ENCODE results near the gene EIF4G3.

Gene EIF4G3

DNA sequence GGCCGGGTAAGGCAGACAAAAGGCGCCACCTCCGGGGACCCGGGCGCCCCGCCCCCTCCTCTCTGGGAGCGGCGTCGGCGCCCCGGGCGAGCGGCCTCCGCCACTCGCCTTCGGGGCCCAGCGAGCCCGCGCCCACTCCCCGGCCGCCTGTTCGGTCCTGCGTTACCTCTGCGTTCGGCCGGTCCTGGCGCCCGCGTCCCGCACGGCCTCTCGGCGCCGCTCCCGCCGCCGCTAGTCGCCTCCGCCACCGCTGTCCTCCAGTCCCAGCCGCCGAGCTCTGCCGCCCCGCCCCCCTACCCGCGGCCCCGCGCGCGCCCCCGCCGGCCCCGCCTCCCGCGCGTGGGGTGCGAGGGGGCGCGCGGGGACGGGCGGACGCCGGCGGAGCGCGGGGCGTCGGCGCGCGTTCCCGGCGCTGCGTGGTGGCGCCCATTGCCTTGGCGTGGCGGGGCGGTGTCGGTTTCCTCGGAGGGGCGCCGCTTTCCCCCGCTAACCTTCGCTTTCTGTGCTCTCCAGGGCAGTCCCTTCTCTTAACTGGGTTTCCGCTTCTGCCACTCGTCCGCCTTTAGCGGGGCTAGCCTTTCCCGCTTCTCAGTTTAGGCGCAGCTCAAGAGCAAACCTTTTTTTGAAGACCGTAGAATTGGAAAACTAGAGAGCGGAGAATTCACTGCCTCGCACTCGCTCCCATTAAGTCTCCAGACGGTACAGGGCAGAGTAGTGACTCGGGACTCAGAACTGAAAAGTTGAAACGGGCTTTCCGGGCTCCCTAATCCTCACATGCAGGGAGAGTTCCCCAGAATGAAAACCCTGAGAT, 389.5 kb downstream of the EIF4G3 start, which contains the start of gene HP1BP3:
TSS of gene HP1BP3 (minus strand) at position 279 of the 811 bp plus-strand sequence. CDS start 6,867 bp downstream, outside the sequence.
- Histone ChIP-seq H3K9ac (ENCODE audit: insufficient read length) (peak within 1 kb of the TSS; percentile 93), H3K27ac (peak within 1 kb of the TSS; percentile 89), H3K36me3 (ENCODE audit: insufficient read depth, low read length) (no peaks in the 10 kb centered on the region), H3K9me3 (ENCODE audit: low read depth, low read length) (no peaks in the 10 kb centered on the region), H3K4me3 (peak within 1 kb of the TSS; percentile 92)
- TF ChIP-seq POLR2AphosphoS5 (IDR thresholded peaks at IDR 0.05; ENCODE audit: borderline replicate concordance, low read depth, low read length) (peak; percentile 85), EZH2 (IDR thresholded peaks at IDR 0.05) (no peak)
- DNase-seq (ENCODE audit: low read depth, low spot score), result no peak

DNA sequence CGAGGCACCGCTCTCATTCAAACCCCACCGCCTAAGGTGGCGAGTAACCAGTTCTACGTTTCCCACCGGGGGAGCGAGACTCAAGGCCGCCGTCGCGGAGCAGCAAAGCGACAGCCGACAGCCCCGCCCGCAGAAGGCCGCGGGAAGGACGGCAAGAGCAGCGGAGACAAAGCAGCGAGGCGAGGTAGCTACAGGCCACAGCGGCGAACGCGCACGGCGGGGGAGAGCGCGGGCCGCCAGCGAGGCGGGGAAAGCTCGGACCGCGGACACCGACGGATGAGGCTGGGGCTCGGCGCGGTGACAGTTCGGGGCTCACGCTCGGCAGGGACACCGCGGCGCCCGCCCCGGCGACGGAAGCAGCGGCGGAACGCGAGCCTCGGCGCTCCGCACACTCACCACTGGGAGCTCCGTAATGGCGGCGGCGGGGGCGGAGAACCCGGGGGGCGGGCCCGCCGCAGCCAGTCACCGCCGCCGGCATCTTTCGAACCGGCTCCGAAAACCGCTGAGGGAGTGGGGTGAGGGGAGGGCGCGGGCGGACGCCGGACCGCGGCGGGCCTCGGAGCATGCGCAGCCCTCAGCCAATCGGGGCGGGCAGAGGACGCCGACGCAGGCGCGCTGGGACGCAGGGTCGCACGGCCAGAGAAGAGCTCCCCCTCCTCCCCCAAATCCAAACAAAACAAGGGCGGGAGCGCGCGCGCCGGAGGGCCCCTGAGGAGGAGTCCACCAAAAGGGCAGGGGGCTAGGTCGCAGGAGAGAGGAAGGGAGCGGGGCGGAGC, 390.3 kb downstream of the EIF4G3 start:
- DNase-seq (ENCODE audit: low read depth, low spot score), result peak; percentile 48
- peak overlapping the region; percentile 92 for H3K4me3 ChIP-seq
- no peaks in the 10 kb centered on the region for H3K9me3 ChIP-seq (ENCODE audit: low read depth, low read length)
- H3K9ac ChIP-seq (ENCODE audit: insufficient read length), result peak overlapping the region; percentile 93
- H3K27ac ChIP-seq, result peak overlapping the region; percentile 89
- no peak for TF ChIP-seq FOXP2 (optimal IDR thresholded peaks at IDR 0.05; ENCODE audit: control extremely low read depth, extremely low read length, insufficient read depth)
- peak; percentile 80 for TF ChIP-seq POLR2AphosphoS5 (IDR thresholded peaks at IDR 0.05; ENCODE audit: borderline replicate concordance, low read depth, low read length)
- H3K36me3 ChIP-seq (ENCODE audit: insufficient read depth, low read length), result no peaks in the 10 kb centered on the region

DNA sequence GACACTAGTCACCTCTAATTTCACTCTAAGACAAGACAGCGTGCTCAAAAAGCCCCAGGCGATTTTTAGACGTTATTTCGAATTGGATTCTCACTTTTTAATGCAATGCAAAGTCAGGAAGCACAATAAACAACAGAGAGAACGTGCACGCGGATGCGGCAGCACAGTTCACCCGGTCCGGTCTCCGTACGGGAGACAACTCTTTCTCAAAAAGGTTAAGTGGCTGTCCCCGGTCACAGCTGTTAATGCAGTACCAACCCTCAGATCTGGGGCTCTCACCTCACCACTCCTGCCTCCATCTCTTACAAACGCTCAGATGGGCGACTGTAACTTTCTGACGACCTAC, 390.8 kb downstream of the EIF4G3 start:
- Histone ChIP-seq H3K9me3 (ENCODE audit: low read depth, low read length) (no peaks in the 10 kb centered on the region), H3K9ac (ENCODE audit: insufficient read length) (peak overlapping the region; percentile 93), H3K27ac (peak overlapping the region; percentile 81), H3K36me3 (ENCODE audit: insufficient read depth, low read length) (no peaks in the 10 kb centered on the region), H3K4me3 (peak overlapping the region; percentile 92)
- no peak for DNase-seq (ENCODE audit: low read depth, low spot score)
- no peak for TF ChIP-seq EZH2 (IDR thresholded peaks at IDR 0.05)
- TF ChIP-seq FOXP2 (optimal IDR thresholded peaks at IDR 0.05; ENCODE audit: control extremely low read depth, extremely low read length, insufficient read depth), result no peak
- no peak for TF ChIP-seq POLR2AphosphoS5 (IDR thresholded peaks at IDR 0.05; ENCODE audit: borderline replicate concordance, low read depth, low read length)

DNA sequence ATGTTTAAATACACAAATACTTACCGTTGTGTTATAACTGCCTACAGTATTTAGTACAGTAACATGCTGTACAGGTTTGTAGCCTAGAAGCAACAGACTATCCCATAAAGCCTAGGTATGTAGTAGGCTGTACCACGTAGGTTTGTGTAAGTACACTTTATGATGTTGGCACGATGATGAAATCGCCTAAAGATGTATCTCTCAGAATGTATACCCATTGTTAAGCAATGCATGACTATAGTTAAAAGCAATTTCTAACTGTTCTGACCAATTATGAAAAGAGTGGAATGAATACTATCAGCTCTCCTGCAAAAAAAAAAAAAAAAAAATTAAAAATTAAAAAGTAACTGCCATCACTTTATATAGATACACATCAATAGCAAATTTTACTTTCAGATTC, 401.0 kb downstream of the EIF4G3 start:
- H3K4me3 ChIP-seq, result no peak overlapping the region
- no peak overlapping the region for H3K9ac ChIP-seq (ENCODE audit: insufficient read length)
- H3K9me3 ChIP-seq (ENCODE audit: low read depth, low read length), result no peaks in the 10 kb centered on the region
- no peak overlapping the region for H3K27ac ChIP-seq
- no peak for DNase-seq (ENCODE audit: low read depth, low spot score)
- H3K36me3 ChIP-seq (ENCODE audit: insufficient read depth, low read length), result peaks cover 90% of the 10 kb centered on the region
- TF ChIP-seq EZH2 (IDR thresholded peaks at IDR 0.05) (no peak), POLR2AphosphoS5 (IDR thresholded peaks at IDR 0.05; ENCODE audit: borderline replicate concordance, low read depth, low read length) (no peak), FOXP2 (optimal IDR thresholded peaks at IDR 0.05; ENCODE audit: control extremely low read depth, extremely low read length, insufficient read depth) (no peak)

DNA sequence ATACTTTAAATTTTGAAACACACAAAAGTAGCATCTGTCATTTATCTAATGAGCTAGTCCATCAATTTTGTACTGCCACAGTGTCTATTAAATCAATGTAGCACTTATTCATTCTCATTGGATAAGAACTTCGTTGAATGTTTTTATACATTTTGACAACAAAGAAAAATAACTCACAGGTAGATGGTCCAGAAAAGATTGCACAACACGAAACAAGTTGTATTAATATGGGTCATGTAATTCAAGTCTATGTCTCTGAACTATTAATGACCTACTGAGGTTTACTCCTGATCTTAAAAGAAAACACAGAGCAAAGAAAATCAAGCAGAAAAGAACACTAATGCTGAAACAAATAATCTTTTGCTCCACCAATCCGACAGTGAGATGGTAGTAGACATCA, 404.9 kb downstream of the EIF4G3 start:
- Histone ChIP-seq H3K9me3 (ENCODE audit: low read depth, low read length) (no peaks in the 10 kb centered on the region), H3K4me3 (no peak overlapping the region), H3K27ac (no peak overlapping the region), H3K36me3 (ENCODE audit: insufficient read depth, low read length) (peaks cover 96% of the 10 kb centered on the region), H3K9ac (ENCODE audit: insufficient read length) (no peak overlapping the region)
- DNase-seq (ENCODE audit: low read depth, low spot score), result no peak
- no peak for TF ChIP-seq POLR2AphosphoS5 (IDR thresholded peaks at IDR 0.05; ENCODE audit: borderline replicate concordance, low read depth, low read length)
- TF ChIP-seq FOXP2 (optimal IDR thresholded peaks at IDR 0.05; ENCODE audit: control extremely low read depth, extremely low read length, insufficient read depth), result no peak
- no peak for TF ChIP-seq EZH2 (IDR thresholded peaks at IDR 0.05)

- Histone ChIP-seq H3K27ac (0 out of 2 replicates have a peak overlapping the region, but pooled peaks have one; percentile 19), H3K9ac (ENCODE audit: insufficient read length) (no peak overlapping the region), H3K4me3 (no peak overlapping the region), H3K9me3 (ENCODE audit: low read depth, low read length) (no peaks in the 10 kb centered on the region), H3K36me3 (ENCODE audit: insufficient read depth, low read length) (peaks cover 96% of the 10 kb centered on the region)
- DNase-seq (ENCODE audit: low read depth, low spot score), result no peak
- TF ChIP-seq FOXP2 (optimal IDR thresholded peaks at IDR 0.05; ENCODE audit: control extremely low read depth, extremely low read length, insufficient read depth) (no peak), POLR2AphosphoS5 (IDR thresholded peaks at IDR 0.05; ENCODE audit: borderline replicate concordance, low read depth, low read length) (no peak)
Measured at GRCh38 chr1:20770314-20771087, 406.2 kb downstream of the EIF4G3 start.

GRCh38 chr1:20767271-20767670, 409.4 kb downstream of the EIF4G3 start:
- TF ChIP-seq POLR2AphosphoS5 (IDR thresholded peaks at IDR 0.05; ENCODE audit: borderline replicate concordance, low read depth, low read length) (no peak), EZH2 (IDR thresholded peaks at IDR 0.05) (no peak), FOXP2 (optimal IDR thresholded peaks at IDR 0.05; ENCODE audit: control extremely low read depth, extremely low read length, insufficient read depth) (no peak)
- Histone ChIP-seq H3K9me3 (ENCODE audit: low read depth, low read length) (no peaks in the 10 kb centered on the region), H3K36me3 (ENCODE audit: insufficient read depth, low read length) (peaks cover 97% of the 10 kb centered on the region), H3K4me3 (no peak overlapping the region), H3K9ac (ENCODE audit: insufficient read length) (no peak overlapping the region), H3K27ac (no peak overlapping the region)
- DNase-seq (ENCODE audit: low read depth, low spot score), result no peak

GRCh38 chr1:20763417-20763816, 413.3 kb downstream of the EIF4G3 start:
- no peaks in the 10 kb centered on the region for H3K9me3 ChIP-seq (ENCODE audit: low read depth, low read length)
- DNase-seq (ENCODE audit: low read depth, low spot score), result no peak
- TF ChIP-seq POLR2AphosphoS5 (IDR thresholded peaks at IDR 0.05; ENCODE audit: borderline replicate concordance, low read depth, low read length) (no peak), EZH2 (IDR thresholded peaks at IDR 0.05) (no peak), FOXP2 (optimal IDR thresholded peaks at IDR 0.05; ENCODE audit: control extremely low read depth, extremely low read length, insufficient read depth) (no peak)
- H3K9ac ChIP-seq (ENCODE audit: insufficient read length), result no peak overlapping the region
- H3K36me3 ChIP-seq (ENCODE audit: insufficient read depth, low read length), result peaks cover 92% of the 10 kb centered on the region
- H3K4me3 ChIP-seq, result no peak overlapping the region
- H3K27ac ChIP-seq, result no peak overlapping the region

Data from SK-N-MC (cell line).